T-cell (primary cell): ENCODE results near the gene SCIN. TPM values are rescaled to one million over a fixed set of nuclear protein-coding genes. Genes with fewer than 3 reads are reported as not detected.

Source experiments
- ATAC-seq, 4 experiments: fragments of 200-7000 bp in 3 of 4; fragments of 150-1000 bp in 1 of 4; cut with Tn5 transposase; replicated peaks in 1 of 4; 1 replicate in 3 of 4; 2 replicates in 1 of 4; pipeline ENCODE4 v1.10.0; 2021; ENCODE audit warnings: moderate library complexity in 3 of 4, mild to moderate bottlenecking in 2 of 4, moderate number of reproducible peaks in 1 of 4
- CTCF ChIA-PET, 2 donors: fragments of 300-600 bp; sonication (Branson Sonifier 250); formaldehyde crosslinking; loops; one replicate each; lab custom pipeline; 2022; ENCODE audit warnings: antibody characterized with exemption in 2 of 2; lab: Charles Lee
- POLR2A ChIA-PET, 2 donors: fragments of 300-600 bp; sonication (Branson Sonifier 250); formaldehyde crosslinking; loops; one replicate each; lab custom pipeline; 2022; ENCODE audit warnings: antibody characterized with exemption in 2 of 2; lab: Charles Lee
- DNase-seq, 35 experiments: peaks; one replicate each; pipeline versions ENCODE4 v3.0.0 to v3.0.0-alpha.2; 2013 to 2023
- H3K27ac ChIP-seq: one replicate; pipeline ENCODE4 v1.5.1; 2013; ENCODE audit warnings: low read length
- H3K27me3 ChIP-seq, 2 experiments: replicated peaks in 1 of 2; 1 replicate in 1 of 2; 2 replicates in 1 of 2; pipeline versions ENCODE4 v1.6.1 to v1.7.0; 2013; ENCODE audit warnings: low read length in 1 of 2, mixed read lengths in 1 of 2; ENCODE audit not compliant: control insufficient read depth in 2 of 2, insufficient read depth in 2 of 2; ENCODE audit errors: extremely low read depth in 1 of 2
- H3K36me3 ChIP-seq, 2 donors: 1 replicate in 1 of 2; 2 replicates in 1 of 2; pipeline versions ENCODE4 v1.6.1 to v1.7.0; 2013; ENCODE audit warnings: low read length in 1 of 2; ENCODE audit not compliant: control insufficient read depth in 2 of 2, insufficient read depth in 1 of 2; ENCODE audit errors: extremely low read depth in 1 of 2
- H3K4me1 ChIP-seq, 2 experiments: 1 replicate in 1 of 2; 2 replicates in 1 of 2; pipeline versions ENCODE4 v1.6.1 to v1.7.0; 2013; ENCODE audit warnings: low read length in 2 of 2, mixed read lengths in 1 of 2; ENCODE audit not compliant: insufficient read depth in 2 of 2, control insufficient read depth in 1 of 2; ENCODE audit errors: extremely low read depth in 1 of 2
- H3K4me3 ChIP-seq, 2 donors: 1 replicate in 1 of 2; 2 replicates in 1 of 2; pipeline versions ENCODE4 v1.5.1 to v1.7.0; 2013; ENCODE audit warnings: mild to moderate bottlenecking in 2 of 2, low read length in 1 of 2, moderate library complexity in 1 of 2; ENCODE audit not compliant: control insufficient read depth in 1 of 2; ENCODE audit errors: extremely low read depth in 1 of 2
- H3K9me3 ChIP-seq: 2 replicates; pipeline ENCODE4 v1.7.0; 2013
- H3K27ac Mint-ChIP-seq, 2 donors: one replicate each; pipeline ENCODE4 v1.8.0; 2020 to 2021; ENCODE audit warnings: mild to moderate bottlenecking in 2 of 2, mixed read lengths in 2 of 2
- H3K27me3 Mint-ChIP-seq, 2 donors: one replicate each; pipeline ENCODE4 v1.8.0; 2021 to 2022; ENCODE audit warnings: mixed read lengths in 2 of 2
- H3K36me3 Mint-ChIP-seq: one replicate; pipeline ENCODE4 v1.8.0; 2021; ENCODE audit warnings: mixed read lengths
- H3K4me1 Mint-ChIP-seq, 3 donors: one replicate each; pipeline ENCODE4 v1.8.0; 2020 to 2022; ENCODE audit warnings: mixed read lengths in 3 of 3, mild to moderate bottlenecking in 1 of 3
- H3K4me3 Mint-ChIP-seq, 3 donors: one replicate each; pipeline ENCODE4 v1.8.0; 2020 to 2022; ENCODE audit warnings: mild to moderate bottlenecking in 3 of 3, mixed read lengths in 3 of 3, moderate library complexity in 3 of 3
- H3K9me3 Mint-ChIP-seq, 3 donors: one replicate each; pipeline ENCODE4 v1.8.0; 2020 to 2022; ENCODE audit warnings: mixed read lengths in 3 of 3
- WGBS: methylation state at CpG from one replicate; pipeline ENCODE4 v1.1.5; 2013; ENCODE audit warnings: missing lambda C conversion rate; ENCODE audit not compliant: insufficient coverage; 5-methylcytosine and 5-hydroxymethylcytosine counted together
- total RNA-seq, 35 experiments: library from RNA in 6 of 35; stranded (reverse) in 6 of 35; fragments of 120-200 nt in 1 of 35; gene quantifications; one replicate each; pipeline versions ENCODE4 v1.2.1 to v1.2.4 and lab custom pipeline; 2013 to 2026

The SCIN gene
- total RNA-seq, 5 donors from 2014 or later (not counting 1 experiment from before 2014, with no cell fraction given) = 0.05 to 0.57 (median 0.14) TPM; not detected in 1

DNA sequence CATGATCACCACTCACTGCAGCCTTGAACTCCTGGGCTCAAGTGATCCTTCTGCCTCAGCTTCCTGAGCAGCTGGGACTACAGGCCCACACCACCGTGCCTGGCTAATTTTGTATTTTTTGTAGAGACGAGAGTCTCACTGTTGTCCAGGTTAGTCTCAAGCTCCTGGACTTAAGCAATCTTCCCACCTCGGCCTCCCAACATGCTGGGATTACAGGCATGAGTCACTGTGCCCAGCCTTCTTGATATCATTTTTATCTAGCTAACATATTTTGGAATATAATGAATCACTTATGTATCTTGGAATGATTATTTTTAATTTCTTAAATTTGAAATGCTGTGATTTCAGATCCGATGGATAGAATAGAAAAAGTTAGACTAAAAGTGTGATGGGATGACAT, 135.4 kb downstream of the SCIN start:
- Histone ChIP-seq H3K9me3 (no peaks in the 10 kb centered on the region), H3K27me3 (no peaks in the 10 kb centered on the region), H3K4me3 (no peak overlapping the region), H3K36me3 (no peaks in the 10 kb centered on the region), H3K27ac (no peak overlapping the region), H3K4me1 (no peaks in the 10 kb centered on the region)
- ChIA-PET CTCF (interaction anchor here in 1 of 2 donors (1.0 kb wide), 1 partner anchor 16 kb away, joined by 3 read pairs; no protein-coding TSS in a partner anchor), POLR2A (no interaction called here)
- H3K9me3 Mint-ChIP-seq = peaks cover 0 to 8% (median 6%) of the 10 kb centered on the region in 3 donors
- H3K36me3 Mint-ChIP-seq = peaks cover 13% of the 10 kb centered on the region
- H3K27me3 Mint-ChIP-seq = no peaks in the 10 kb centered on the region
- DNase-seq (no peak), ATAC-seq (no peak)
- no peak overlapping the region for H3K4me3 Mint-ChIP-seq
- H3K4me1 Mint-ChIP-seq = no peaks in the 10 kb centered on the region
- H3K27ac Mint-ChIP-seq = no peak overlapping the region
- 90% methylated on average over 1 of the region's 4 CpGs for WGBS

GRCh38 chr7:12706900-12707536, 136.5 kb downstream of the SCIN start:
- H3K4me1 Mint-ChIP-seq = no peaks in the 10 kb centered on the region
- Histone ChIP-seq H3K9me3 (no peaks in the 10 kb centered on the region), H3K4me3 (no peak overlapping the region), H3K36me3 (no peaks in the 10 kb centered on the region), H3K4me1 (no peaks in the 10 kb centered on the region), H3K27ac (no peak overlapping the region), H3K27me3 (no peaks in the 10 kb centered on the region)
- peaks cover 8% of the 10 kb centered on the region for H3K36me3 Mint-ChIP-seq
- DNase-seq (no peak), ATAC-seq (no peak)
- no peaks in the 10 kb centered on the region for H3K9me3 Mint-ChIP-seq
- H3K27me3 Mint-ChIP-seq = no peaks in the 10 kb centered on the region
- H3K4me3 Mint-ChIP-seq = no peak overlapping the region
- POLR2A ChIA-PET = no interaction called here
- H3K27ac Mint-ChIP-seq = no peak overlapping the region
- CTCF ChIA-PET = interaction anchor here in 1 of 2 donors (1.0 kb wide), 1 partner anchor 17 kb away, joined by 3 read pairs; no protein-coding TSS in a partner anchor

- Mint-ChIP-seq H3K4me3 (no peak overlapping the region), H3K27me3 (no peaks in the 10 kb centered on the region), H3K36me3 (peaks cover 6% of the 10 kb centered on the region), H3K27ac (no peak overlapping the region), H3K9me3 (no peaks in the 10 kb centered on the region), H3K4me1 (no peaks in the 10 kb centered on the region)
- H3K27me3 ChIP-seq = no peaks in the 10 kb centered on the region
- ATAC-seq (no peak), DNase-seq (no peak)
- H3K27ac ChIP-seq = no peak overlapping the region
- no peaks in the 10 kb centered on the region for H3K9me3 ChIP-seq
- no peak overlapping the region for H3K4me3 ChIP-seq
- CTCF ChIA-PET = no interaction called here
- POLR2A ChIA-PET = no interaction called here
- no peaks in the 10 kb centered on the region for H3K4me1 ChIP-seq
- no peaks in the 10 kb centered on the region for H3K36me3 ChIP-seq
Measured at GRCh38 chr7:12708314-12708713, 137.8 kb downstream of the SCIN start.

Other genes with a start within 250 kb of the SCIN start
- 1 to 10 TPM in 2 of 5 donors, under 1 TPM in 3; 0.13 to 5.0 (median 0.79) TPM for gene VWDE, start 166.9 kb upstream of the SCIN start, total RNA-seq
- gene ARL4A, start 116.9 kb downstream of the SCIN start, total RNA-seq = 10 to 100 TPM in 3 of 5 donors, 1 to 10 TPM in 2; 7.0 to 98.2 (median 13.6) TPM